PC-9 (cell line): ENCODE measurements around the gene SPI1. TPM values are rescaled to one million over a fixed set of nuclear protein-coding genes. Genes with fewer than 3 reads are reported as not detected.
A peak's percentile ranks its signal among the peaks of the same experiment; 100 is the strongest.

Experiments
- BruUV-seq: library from RNA; stranded (reverse); fragments of 400-500 nt; replicated peaks from 2 replicates; lab custom pipeline; 2021; lab: Mats Ljungman, UMichigan
- CTCF ChIA-PET: fragments of 300-600 bp; sonication (Branson Sonifier 250); formaldehyde crosslinking; loops from one replicate; lab custom pipeline; 2022; ENCODE audit warnings: antibody characterized with exemption; lab: Charles Lee
- POLR2A ChIA-PET: fragments of 300-600 bp; sonication (Branson Sonifier 250); formaldehyde crosslinking; loops from one replicate; lab custom pipeline; 2022; ENCODE audit warnings: antibody characterized with exemption; ENCODE audit not compliant: unreplicated experiment; lab: Charles Lee
- DNase-seq, 2 experiments: peaks; one replicate each; pipeline versions ENCODE4 v3.0.0 to v3.0.0-alpha.2; 2015 to 2022; ENCODE audit warnings: mixed read lengths in 1 of 2
- H2AFZ ChIP-seq: fragments of 200-600 bp; sonication (generic); 2 replicates; pipeline ENCODE4 v1.8.1; 2017; ENCODE audit warnings: antibody characterized with exemption
- H3F3A ChIP-seq: fragments of 200-600 bp; sonication (generic); 2 replicates; pipeline ENCODE4 v1.8.1; 2017; ENCODE audit warnings: antibody characterized with exemption, mild to moderate bottlenecking, low read depth; ENCODE audit not compliant: insufficient read depth
- H3K27ac ChIP-seq: fragments of 200-600 bp; sonication (generic); 2 replicates; pipeline ENCODE4 v1.6.1; 2016; ENCODE audit warnings: mixed run types
- H3K27me3 ChIP-seq: fragments of 200-600 bp; sonication (generic); 2 replicates; pipeline ENCODE4 v1.6.1; 2016; ENCODE audit warnings: low read depth, mixed run types; ENCODE audit not compliant: insufficient read depth
- H3K36me3 ChIP-seq: fragments of 200-600 bp; sonication (generic); 2 replicates; pipeline ENCODE4 v1.6.1; 2016; ENCODE audit warnings: low read depth, mixed run types
- H3K4me1 ChIP-seq: fragments of 200-600 bp; sonication (generic); replicated peaks from 2 replicates; pipeline ENCODE4 v1.6.1; 2016; ENCODE audit warnings: mixed run types; ENCODE audit not compliant: insufficient read depth
- H3K4me2 ChIP-seq: fragments of 200-600 bp; sonication (generic); 2 replicates; pipeline ENCODE4 v1.6.1; 2017; ENCODE audit warnings: mixed run types
- H3K4me3 ChIP-seq: fragments of 200-600 bp; sonication (generic); 2 replicates; pipeline ENCODE4 v1.6.1; 2016; ENCODE audit warnings: mixed run types
- H3K79me2 ChIP-seq: fragments of 200-600 bp; sonication (generic); 2 replicates; pipeline ENCODE4 v1.6.1; 2017; ENCODE audit warnings: low read depth, mixed run types
- H3K9me2 ChIP-seq: fragments of 200-600 bp; sonication (generic); 2 replicates; pipeline ENCODE4 v1.8.1; 2017; ENCODE audit warnings: mild to moderate bottlenecking; ENCODE audit not compliant: insufficient read depth
- H3K9me3 ChIP-seq: fragments of 200-600 bp; sonication (generic); 2 replicates; pipeline ENCODE4 v1.8.1; 2016; ENCODE audit warnings: low read depth; ENCODE audit not compliant: insufficient read depth
- H4K20me1 ChIP-seq: fragments of 200-600 bp; sonication (generic); 2 replicates; pipeline ENCODE4 v1.8.1; 2017; ENCODE audit not compliant: insufficient read depth
- CTCF ChIP-seq: fragments of 200-600 bp; sonication (generic); conservative IDR thresholded peaks from 2 replicates; pipeline ENCODE4 v1.6.1; 2017; ENCODE audit warnings: mixed run types, antibody characterized with exemption, mild to moderate bottlenecking, moderate library complexity
- EZH2 ChIP-seq: fragments of 200-600 bp; sonication (generic); IDR thresholded peaks from 2 replicates; pipeline ENCODE4 v1.8.0; 2017; ENCODE audit warnings: antibody characterized with exemption, low read depth
- intact Hi-C: fragments of 100-400 bp; cut with micrococcal nuclease; formaldehyde crosslinking; loops from one replicate; pipeline ENCODE4 v1.10.0; 2022; ENCODE audit not compliant: unreplicated experiment
- total RNA-seq: library from RNA; stranded (reverse); gene quantifications from 2 replicates; pipeline ENCODE4 v1.2.3, GENCODE V29; 2021

The SPI1 gene
- total RNA-seq, 1 experiment from 2014 or later: not detected

- H2AFZ ChIP-seq: no peak overlapping the region
- H3K4me3 ChIP-seq: no peak overlapping the region
- no peaks in the 10 kb centered on the region for H3K9me2 ChIP-seq
- H3K27me3 ChIP-seq: peaks cover 33% of the 10 kb centered on the region
- no peaks in the 10 kb centered on the region for H3K4me1 ChIP-seq
- no peak for DNase-seq
- no peak overlapping the region for H3K27ac ChIP-seq
- no peak overlapping the region for H3K4me2 ChIP-seq
- TF ChIP-seq CTCF (no peak), EZH2 (no peak)
- no peaks in the 10 kb centered on the region for H4K20me1 ChIP-seq
- ChIA-PET CTCF (no interaction called here), POLR2A (no interaction called here)
- no peaks in the 10 kb centered on the region for H3F3A ChIP-seq
- no peaks in the 10 kb centered on the region for H3K9me3 ChIP-seq
- H3K79me2 ChIP-seq: no peaks in the 10 kb centered on the region
- intact Hi-C loops: no loop called here
- no TSS peak for BruUV-seq
- H3K36me3 ChIP-seq: no peaks in the 10 kb centered on the region
Observed at GRCh38 chr11:47347137-47347536, 31.2 kb downstream of the SPI1 start.

GRCh38 chr11:47345890-47346563 is 32.3 kb downstream of the SPI1 start:
- TF ChIP-seq CTCF: no peak
- TF ChIP-seq EZH2: no peak
- H3K27me3 ChIP-seq: peaks cover 33% of the 10 kb centered on the region
- ChIA-PET CTCF (no interaction called here), POLR2A (no interaction called here)
- no peaks in the 10 kb centered on the region for H4K20me1 ChIP-seq
- H3K36me3 ChIP-seq: no peaks in the 10 kb centered on the region
- no TSS peak for BruUV-seq
- H2AFZ ChIP-seq: no peak overlapping the region
- intact Hi-C loops: no loop called here
- H3K9me2 ChIP-seq: no peaks in the 10 kb centered on the region
- H3K9me3 ChIP-seq: no peaks in the 10 kb centered on the region
- H3K4me2 ChIP-seq: no peak overlapping the region
- H3K79me2 ChIP-seq: no peaks in the 10 kb centered on the region
- no peak overlapping the region for H3K4me3 ChIP-seq
- DNase-seq: peak in 1 of 2 experiments; percentile 28
- H3K4me1 ChIP-seq: no peaks in the 10 kb centered on the region
- H3F3A ChIP-seq: no peaks in the 10 kb centered on the region
- no peak overlapping the region for H3K27ac ChIP-seq

- Histone ChIP-seq H3K9me2 (no peaks in the 10 kb centered on the region), H3K79me2 (no peaks in the 10 kb centered on the region), H3K4me3 (no peak overlapping the region), H3K27me3 (peaks cover 33% of the 10 kb centered on the region), H3K4me2 (no peak overlapping the region), H3F3A (no peaks in the 10 kb centered on the region), H3K9me3 (no peaks in the 10 kb centered on the region), H3K36me3 (no peaks in the 10 kb centered on the region), H4K20me1 (no peaks in the 10 kb centered on the region), H3K27ac (no peak overlapping the region), H3K4me1 (no peaks in the 10 kb centered on the region), H2AFZ (no peak overlapping the region)
- TF ChIP-seq CTCF (no peak), EZH2 (no peak)
- no TSS peak for BruUV-seq
- ChIA-PET CTCF (interaction anchor here (0.5 to 1.1 kb wide), 2 partner anchors 12 to 102 kb away, joined by 5 to 15 read pairs; no protein-coding TSS in a partner anchor), POLR2A (no interaction called here)
- DNase-seq: no peak
- intact Hi-C loops: no loop called here
Observed at GRCh38 chr11:47342854-47343253, 35.5 kb downstream of the SPI1 start.
